ENCODE data around the gene LAPTM5.
A peak's percentile ranks its signal among the peaks of the same experiment; 100 is the strongest.

The LAPTM5 gene

DNA sequence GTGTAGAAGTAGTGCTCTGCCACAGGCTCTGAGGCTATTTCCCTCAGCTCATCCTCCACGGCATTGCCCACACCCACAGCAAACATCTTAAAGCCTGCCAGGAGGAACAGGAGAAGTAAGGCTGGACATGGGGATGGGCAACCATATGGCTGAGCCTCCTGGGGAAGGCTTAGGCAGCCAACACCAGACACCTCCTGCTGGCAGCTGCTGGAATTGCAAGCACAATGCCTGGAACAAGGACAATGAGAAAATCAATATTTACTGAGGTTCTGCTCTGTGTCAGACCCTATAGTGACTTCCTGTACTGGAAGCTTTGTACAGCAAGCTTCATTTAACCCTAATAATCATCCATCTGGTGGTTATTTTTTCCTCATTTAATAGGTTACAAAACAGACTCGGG, 42.4 kb downstream of the LAPTM5 start:
- DNase-seq (ENCODE audit: low read depth in 2 of 2) = no peak

DNA sequence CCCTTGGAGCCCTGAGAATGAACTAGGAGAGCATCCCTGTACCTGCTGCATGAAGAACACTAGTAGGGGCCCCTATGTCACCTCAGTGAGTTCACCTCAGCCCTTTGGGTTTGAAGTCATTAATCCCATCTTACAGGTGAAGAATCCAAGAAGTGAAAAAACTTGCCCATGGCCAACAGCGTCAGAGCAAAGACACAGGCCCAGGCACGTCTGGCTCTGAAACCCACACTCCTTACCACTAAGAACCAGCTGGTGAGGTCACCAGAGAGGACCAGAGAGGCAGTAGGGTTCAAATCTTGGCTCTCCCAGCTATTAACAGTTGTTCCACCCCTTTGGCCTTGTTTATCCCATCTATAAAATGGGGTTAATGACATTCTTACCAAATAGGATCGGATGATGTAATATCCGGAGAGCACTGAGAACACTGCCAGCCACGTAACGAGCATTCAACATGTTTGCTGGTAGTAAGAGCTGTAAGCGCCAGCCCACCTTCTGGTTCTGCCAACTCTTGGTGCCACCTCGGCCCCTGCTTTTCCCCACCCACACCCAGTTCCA, 43.0 kb downstream of the LAPTM5 start:
- no peak for DNase-seq (ENCODE audit: low read depth in 2 of 2)

DNA sequence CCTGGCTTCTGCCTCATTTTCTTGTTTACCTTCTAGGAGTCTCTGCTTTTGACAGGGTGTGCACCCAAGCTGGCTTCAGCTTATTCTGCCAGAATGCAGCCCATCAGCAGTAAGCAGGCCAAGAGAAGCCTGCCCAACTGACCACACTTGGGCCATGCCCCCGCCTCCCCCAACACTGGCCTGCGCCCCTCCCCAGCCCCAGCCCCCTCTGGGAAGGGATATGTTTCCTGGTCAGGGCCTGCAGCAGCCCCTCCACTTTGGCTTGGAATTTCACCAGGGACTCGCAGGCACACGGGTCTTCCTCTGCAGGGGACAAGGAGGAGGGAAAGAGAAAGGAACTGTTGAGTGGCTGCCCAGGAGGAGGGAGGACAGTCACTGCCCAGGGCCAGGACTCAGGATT, 43.5 kb downstream of the LAPTM5 start:
- DNase-seq (ENCODE audit: low read depth in 2 of 2) = no peak

DNA sequence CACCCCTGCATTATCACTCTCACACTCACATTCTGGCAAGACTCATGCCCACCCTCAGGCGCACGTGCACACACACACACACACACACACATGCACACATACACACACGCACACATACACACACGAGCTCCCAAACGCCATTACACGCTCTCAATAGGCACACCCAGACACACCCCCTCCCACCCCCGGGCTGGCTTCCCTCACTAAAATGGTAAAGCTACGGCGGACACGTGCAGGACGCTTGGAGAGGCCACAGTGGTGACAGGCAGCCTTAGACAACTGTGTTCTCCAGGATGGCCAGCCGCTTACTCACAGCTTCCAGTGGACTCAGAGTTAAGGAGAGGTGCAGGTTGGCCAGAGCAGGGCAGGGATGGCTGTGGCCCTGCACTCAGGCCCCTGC, 44.3 kb downstream of the LAPTM5 start:
- DNase-seq (ENCODE audit: low read depth in 2 of 2) = no peak

DNA sequence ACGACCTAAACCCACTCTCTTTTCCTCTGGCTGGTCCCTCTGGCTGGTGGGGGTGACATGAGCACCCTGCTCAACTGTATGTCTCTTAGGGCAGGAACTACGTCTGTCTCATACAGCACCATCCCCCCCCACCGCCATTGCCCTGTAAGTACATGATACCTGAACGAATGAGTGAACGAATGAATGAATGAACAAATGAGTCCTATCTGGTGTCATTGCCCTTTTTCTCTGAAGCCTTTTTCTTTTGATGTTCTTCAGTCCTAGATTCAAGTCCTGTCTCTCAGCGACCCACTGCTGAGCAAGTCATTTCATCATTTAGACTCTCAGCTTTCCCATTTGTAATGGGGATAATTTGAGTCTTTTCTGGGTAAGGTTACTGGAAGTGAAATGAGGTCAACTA, 45.0 kb downstream of the LAPTM5 start:
- DNase-seq (ENCODE audit: low read depth in 2 of 2) = no peak

DNA sequence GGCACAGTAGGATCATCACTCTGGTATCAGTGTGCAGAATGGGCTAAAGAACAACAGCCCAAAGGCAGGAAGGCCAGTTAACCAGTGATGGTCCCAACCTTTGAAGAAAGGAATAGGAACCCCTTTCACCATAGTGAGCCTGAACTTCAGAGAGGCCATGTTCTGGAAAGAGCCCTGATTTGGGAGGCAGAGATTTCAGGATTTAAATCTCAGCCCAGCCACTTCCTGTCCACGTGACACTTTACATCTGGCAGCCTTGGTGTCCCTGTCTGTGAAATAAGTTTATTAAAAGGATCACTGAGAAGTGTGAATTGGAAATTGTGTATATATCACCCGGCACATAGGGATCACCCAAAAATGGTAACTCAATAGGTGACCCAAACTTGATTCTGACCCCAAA, 47.2 kb downstream of the LAPTM5 start:
- no peak for DNase-seq (ENCODE audit: low read depth in 2 of 2)

DNA sequence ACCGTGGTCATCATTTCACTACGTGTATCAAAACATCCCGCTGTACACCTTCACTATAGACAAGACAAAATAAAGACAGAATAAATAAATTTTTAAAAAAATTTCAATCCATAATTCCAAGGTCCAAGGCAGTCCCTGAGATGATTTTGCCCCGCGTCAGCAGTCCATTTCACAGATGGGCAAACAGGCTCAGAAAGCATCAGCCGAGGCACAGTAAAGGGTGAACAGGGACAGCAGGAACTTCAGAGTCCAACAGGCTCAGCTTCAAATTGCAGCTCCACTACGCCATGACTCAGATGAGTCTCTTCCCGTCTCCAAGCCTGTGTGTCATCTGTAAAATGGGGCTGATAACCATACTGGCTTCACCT, 49.2 kb downstream of the LAPTM5 start:
- DNase-seq (ENCODE audit: low read depth in 2 of 2) = no peak

DNA sequence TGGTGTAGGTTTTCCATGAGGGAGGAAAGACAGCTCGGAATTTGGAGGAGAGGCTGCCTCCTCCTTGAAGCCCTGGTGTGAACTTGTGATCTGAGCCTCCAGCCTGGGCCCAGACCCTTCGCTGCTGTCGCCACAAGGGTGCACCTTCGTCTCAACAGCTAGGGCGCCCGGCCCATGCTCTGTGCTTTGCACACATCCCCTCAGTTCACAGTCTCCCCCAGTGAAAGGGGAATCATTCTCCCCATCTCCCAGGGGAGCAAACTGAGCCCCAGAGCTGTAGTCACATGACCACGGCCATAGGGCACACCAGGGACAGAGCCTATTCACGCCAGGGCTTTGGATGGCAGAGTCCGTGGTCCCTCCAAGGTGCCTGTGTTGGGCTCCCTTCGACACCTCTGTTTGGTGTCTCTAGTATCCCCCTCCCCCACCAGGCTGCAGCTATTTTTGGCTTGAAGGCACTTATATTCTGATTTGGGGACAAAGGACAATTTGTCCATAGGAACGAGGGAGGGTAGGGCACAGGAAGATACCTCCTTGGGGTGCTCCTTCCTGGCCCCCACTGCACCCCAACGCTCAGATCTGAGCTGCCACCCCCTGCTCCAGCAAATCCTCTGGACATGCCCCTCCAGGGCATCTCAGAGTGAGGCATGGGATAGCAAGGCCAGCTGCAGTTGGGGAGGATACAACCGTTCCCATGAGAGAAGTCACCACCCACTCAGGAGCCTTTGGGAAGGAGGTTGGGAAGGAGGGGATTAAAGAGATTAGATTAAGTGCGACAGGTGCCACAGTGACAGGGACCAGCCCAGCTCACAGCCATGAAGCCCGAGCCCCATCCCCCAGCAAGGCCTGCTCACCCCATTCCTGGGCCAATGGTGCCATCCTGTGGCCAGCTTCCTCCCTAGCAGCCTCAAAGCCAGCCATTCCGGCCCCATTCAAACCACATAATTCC, 49.9 kb downstream of the LAPTM5 start:
- no peak for DNase-seq (ENCODE audit: low read depth in 2 of 2)

DNA sequence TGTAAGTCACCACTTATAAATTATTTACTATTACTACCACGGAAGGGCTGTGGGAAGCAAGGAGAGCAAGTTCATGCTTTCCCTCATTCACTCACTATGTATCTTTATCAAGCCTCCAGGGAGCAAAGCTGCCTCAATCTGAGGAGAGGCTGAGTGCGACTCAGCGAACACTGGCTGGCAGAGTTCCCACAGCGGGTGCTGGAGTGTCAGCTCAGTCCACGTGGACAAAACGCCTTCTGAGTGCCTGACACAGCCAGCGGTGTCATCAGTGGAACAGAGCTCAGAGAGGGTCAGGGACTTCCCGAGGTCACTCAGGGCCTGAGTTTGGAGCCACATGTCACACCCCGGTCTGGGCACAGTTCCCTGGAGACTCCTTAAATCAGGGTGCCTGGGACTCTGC, 51.0 kb downstream of the LAPTM5 start:
- DNase-seq (ENCODE audit: low read depth in 2 of 2) = no peak

DNA sequence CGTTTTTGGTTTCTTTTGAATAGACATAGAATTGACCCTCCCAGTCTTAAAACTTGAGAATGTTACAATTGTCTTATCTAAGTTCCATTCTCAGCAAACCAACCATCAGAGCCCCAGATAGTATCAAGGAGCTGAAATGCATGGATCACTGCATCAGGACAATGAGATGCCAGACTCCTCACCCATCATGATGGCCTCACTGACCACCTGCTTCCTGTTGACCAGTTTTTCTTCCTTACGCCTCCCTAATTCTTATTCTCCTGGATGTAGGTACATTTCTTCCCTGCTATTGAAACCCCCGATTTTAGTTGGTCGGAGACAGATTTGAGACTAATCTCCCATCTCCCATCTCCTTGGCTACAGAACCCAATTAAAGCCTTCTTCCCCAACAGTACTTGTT, 51.9 kb downstream of the LAPTM5 start:
- DNase-seq (ENCODE audit: low read depth in 2 of 2) = no peak

DNA sequence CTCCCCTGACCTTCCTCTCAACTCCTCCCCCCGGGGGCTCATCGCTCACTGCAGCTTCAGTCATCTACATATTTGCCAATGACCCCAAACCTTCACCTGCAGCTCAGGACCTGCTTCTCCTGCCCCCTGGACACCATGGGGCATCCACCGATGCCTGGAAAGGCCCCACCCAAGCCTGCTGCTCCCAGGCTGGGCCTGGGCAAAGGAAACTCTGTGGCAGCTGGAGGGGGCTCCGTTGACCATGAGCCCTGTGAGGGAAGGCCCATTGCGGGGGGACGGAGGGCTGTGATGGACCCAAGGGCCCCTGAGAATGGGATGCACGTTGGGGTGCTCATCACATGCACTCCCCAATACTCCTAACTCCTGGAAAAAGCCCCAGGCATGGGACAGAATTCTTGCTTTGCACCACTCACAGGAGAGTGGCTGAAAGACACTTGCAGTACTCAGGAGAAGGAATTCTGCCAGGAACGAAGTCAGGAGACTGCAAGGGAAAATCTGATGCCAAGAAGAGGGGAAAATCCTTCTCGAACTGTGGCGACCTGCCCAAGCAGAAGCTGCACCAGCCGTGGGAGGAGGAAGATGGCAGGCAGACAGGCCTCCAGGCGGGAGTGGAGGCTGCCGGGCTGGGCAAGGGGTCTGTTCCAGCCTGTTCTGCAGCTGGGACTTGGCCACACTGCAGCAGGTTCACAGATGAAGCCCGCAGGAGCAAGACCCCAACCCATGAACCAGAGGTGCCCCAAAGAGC, 52.6 kb downstream of the LAPTM5 start:
- DNase-seq (ENCODE audit: low read depth in 2 of 2) = no peak

DNA sequence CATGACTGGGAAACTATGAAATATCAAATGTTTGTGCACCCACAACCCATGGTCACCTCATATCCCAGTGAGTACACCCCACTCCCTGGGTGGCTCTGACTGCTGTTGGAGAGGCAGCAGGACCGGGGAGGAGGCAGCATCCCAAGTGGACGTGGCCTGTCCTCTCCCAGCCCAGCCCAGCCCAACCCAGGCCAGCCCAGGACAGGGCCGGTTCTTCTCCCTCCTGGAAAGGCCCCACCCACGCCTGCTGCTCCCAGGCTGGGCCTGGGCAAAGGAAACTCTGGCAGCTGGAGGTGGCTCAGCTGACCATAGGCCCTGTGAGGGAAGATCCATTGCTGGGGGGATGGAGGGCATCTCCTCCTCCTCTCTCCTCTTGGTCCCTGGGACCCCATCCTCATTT, 53.3 kb downstream of the LAPTM5 start:
- DNase-seq (ENCODE audit: low read depth in 2 of 2) = no peak

DNA sequence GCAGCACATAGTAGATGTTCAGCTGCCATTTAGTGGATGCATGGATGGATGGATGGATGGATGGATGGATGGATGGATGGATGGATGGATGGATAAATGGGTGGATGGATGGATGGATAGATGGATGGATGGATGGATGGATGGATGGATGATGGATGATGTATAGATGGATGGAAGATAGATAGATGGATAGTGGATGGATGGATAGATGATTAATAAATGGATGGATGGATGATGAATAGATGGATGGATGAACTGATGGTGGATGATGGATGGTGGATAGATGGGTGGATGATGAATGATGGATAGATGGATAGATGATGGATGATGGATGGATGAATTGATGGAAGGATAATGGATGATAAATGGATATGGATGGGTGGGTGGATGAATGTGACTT, 54.8 kb downstream of the LAPTM5 start:
- no peak for DNase-seq (ENCODE audit: low read depth in 2 of 2)

DNA sequence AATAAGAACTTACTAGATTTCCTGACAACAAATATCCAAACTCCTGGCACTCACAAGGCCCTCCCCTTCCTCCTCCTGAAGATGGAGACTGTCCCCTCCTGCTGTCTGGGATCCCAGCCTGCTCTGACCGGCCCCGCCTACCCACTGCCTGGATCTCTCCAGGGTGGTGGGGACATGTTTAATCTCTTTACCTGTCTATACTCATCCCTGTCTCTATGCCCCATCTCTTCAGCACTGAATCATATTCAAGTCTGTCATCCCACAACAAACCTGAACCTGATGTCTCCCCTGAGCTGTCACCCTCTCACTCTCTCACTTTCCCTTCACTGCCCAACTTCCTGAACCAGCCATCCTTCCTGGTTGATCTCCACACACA, 56.3 kb downstream of the LAPTM5 start:
- no peak for DNase-seq (ENCODE audit: low read depth in 2 of 2)

DNA sequence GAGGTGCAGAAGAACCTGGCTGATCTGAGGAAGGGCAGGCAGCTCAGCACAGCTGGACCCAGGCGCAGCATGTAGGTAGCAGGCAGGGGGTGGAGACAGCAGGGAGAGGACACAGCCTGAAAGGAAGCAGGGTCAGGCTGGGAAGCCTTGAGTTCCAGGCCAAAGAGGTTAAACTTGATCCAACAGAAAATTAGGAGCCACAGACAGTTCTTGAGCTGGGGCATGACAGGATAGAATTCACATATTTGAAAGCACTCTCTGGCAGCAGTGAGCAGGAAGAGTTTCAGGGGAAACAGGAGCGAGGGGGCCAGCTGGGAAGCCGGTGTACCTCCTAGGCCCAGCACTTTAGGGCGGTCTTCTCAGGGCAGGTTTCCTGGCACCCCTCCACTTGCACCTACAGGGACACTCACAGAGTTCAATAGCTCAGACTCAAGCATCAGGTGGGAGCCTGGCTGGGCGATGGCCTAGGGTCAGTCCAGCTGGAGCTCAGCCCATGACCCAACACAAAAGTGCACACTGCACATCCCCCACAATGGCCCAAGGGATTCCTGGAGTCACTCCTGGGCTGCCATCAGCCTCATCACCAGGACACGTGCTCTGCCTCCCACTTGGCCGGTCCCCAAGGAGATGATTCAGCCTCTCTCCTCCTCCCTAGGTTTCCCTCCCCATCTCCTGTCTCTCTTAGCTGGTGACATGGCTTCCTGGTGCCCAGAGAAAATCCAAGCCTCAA, 56.9 kb downstream of the LAPTM5 start:
- peak; percentile 30 to 38 for DNase-seq (ENCODE audit: low read depth in 2 of 2)

DNA sequence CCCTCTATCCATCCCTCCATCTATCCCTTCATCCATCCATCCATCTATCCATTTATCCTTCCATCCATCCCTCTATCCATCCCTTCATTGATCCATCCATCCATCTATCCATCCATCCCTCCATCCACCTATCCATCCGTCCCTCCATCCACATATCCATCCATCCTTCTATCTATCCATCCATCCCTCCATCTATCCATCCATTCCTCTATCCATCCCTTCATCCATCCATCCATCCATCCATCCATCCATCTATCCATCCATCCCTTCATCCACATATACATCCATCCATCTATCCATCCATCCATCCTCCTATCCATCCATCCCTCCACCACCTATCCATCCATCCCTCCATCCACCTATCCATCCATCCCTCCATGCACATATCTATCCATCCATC, 57.8 kb downstream of the LAPTM5 start:
- no peak for DNase-seq (ENCODE audit: low read depth in 2 of 2)

DNA sequence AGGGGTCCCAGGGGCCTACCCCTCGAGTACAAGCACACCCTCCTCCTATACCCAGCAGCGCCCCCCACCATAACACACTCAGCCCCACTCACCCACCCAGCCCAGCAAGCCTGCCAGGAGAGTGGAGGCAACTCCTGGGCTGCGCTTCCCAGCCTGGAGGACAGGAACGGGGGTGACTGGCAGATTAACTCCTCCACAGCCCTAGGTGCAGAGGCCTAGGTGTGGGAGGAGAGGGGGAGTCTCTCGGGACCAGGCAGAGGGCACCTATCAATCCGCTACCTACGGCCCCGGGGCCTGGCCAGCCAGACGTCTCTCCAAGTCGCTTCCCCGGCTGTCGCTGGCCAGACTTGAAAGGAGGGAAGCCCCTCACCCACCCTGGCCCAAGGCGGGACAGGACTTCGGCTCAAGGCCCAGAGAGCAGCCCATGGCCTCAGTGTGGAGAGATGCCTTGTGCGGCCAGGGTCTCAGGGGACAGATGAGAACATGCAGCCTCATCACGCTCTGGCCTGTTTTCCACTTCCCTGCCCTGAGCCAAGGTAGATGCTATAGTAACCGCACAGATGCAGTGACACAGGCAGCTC, 59.1 kb downstream of the LAPTM5 start:
- no peak for DNase-seq (ENCODE audit: low read depth in 2 of 2)

DNA sequence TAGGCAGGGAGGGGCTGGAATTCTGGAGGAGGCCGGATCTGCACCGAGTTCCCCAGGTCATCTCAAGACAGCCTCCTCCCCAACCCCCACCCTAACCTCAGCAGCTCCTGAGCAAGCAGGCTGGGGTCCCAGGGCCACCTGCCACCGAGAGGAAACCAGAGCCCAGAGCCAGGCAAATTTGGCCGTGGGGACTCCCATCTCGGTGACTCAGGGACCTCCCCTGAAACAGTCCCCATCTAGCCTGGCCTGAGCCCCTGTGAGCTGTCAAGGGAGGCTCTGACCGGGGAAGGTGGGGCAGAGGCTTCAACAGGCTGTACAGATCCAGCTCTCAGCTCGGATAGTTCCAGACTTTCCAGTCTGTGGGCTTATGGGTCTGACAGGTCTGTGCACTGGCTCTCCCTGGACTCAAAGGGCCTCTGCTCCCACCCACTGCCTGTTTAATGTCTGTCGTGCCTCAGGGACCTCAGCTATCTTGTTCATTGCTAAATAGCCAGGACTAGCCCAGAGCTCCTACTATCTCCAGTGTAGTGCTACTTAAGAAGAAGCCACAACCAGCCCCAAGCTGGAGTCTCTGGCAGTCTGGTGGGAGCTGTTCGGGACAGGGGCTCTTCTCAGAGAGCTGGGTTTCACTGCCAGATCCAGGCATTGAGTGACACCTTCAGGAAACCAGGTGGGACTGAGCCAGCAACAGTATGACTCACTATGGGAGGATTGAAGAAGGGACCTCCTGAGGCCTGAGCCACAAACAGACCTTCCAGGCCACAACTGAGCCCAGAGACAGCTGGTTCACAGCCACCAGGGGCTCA, 59.8 kb downstream of the LAPTM5 start:
- no peak for DNase-seq (ENCODE audit: low read depth in 2 of 2)

DNA sequence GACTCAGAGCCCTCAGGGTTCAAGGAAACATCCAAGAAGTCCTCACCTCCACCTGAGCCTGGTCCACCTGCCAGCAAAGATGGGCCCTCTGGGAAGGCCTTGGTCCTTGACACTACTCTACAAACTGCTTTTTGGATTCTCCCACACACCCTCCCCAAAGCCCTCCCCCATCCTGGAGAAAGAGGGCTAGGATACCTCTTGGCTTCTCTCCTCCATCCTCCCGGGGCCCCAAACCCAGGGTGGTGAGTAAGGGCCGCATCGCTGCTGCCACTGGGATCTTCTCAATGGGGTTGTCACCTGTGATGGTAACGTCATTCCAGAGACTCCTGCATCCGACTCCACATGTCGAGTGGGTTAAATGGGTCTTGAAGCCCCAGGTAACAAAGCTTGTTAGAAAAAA, 60.7 kb downstream of the LAPTM5 start:
- no peak for DNase-seq (ENCODE audit: low read depth in 2 of 2)

DNA sequence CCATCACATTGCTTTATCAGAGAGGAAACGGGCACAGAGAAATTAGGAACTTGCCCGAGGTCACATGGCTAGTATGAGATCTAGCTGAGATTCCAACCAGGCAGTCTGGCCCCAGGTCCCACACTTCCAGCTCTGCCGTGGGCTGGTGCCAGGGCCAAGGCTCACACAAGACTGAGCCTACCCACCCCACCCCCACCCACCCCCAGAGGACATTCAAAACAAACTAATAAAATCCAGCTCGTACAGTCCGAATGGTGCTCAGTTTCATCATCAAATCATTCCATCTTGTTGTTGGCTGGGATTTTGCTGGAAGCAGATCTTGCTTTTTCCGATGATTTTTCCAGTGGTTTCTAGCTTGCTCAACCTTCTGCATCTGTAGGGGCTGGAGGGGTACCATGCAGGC, 62.1 kb downstream of the LAPTM5 start:
- no peak for DNase-seq (ENCODE audit: low read depth in 2 of 2)
